HG02571 (cell line): ENCODE results near the gene CTNNBL1.
"Not testable (repeated sequence)": the region's sequence is repeated elsewhere in the genome, so short reads cannot be mapped to it uniquely, and the experiment has no call there.

Experiments
- ATAC-seq: cut with Tn5 transposase; IDR thresholded peaks from one replicate; pipeline ENCODE4 v1.9.1; 2021; ENCODE audit warnings: mild to moderate bottlenecking, moderate library complexity; ENCODE audit not compliant: unreplicated experiment

The CTNNBL1 gene

DNA sequence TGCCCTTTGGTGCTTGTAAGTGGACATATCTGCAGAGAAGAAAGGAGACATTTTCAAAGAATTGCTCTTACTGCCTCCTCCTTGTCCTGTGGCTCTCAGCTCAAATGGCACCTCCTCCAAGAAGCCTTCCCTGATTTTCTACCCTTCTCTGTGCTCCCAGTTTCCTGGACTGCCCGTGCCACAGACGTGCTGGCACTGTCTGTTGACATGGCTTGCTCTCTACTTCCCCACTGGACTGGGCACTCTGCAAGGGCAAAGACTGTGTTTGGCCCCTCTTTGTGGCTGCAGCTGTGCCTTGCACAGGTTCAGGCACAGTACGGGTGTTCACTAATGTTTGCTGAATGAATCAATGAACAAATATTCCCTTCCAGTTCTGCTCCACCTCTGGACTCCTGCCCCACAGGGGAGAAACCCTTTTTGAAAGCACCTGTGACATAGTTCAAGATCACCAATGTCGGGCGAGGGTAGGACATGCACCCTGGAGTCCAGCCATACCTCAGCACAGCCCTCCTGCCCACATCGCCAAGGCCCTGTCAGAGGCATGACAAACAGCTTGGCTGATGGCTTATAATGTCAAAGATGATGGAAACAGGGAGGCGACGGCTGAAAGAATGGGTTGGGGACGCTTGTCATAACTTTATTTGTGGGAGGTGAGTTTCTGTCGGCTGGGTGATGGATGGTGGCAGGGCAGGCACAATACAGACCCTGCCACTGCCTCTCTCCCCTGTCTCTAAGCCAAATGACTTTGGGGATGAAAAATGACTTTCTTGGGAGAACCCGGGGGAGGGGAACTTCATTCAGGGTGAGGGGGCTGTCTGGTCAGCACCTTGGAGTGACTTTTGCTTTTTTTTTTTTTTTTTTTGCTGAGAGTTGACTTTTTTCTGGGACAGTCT is 15.6 kb upstream of the CTNNBL1 start:
- ATAC-seq = no peak

DNA sequence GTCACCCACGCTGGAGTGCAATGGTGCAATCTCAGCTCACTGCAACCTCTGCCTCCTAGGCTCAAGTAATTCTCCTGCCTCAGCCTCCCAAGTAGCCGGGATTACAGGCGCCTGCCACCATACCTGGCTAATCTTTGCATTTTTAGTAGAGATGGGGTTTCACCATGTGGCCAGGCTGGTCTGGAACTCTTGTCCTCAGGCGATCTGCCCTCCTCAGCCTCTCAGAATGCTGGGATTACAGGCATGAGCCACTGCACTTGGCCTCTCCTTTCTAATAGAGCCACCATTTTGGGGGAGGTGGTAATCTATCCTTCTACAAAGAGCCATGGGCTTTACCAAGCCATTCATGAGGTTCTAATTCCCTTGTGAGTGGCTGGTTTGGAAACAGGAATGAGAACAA is 14.1 kb upstream of the CTNNBL1 start:
- ATAC-seq = not testable (repeated sequence)

DNA sequence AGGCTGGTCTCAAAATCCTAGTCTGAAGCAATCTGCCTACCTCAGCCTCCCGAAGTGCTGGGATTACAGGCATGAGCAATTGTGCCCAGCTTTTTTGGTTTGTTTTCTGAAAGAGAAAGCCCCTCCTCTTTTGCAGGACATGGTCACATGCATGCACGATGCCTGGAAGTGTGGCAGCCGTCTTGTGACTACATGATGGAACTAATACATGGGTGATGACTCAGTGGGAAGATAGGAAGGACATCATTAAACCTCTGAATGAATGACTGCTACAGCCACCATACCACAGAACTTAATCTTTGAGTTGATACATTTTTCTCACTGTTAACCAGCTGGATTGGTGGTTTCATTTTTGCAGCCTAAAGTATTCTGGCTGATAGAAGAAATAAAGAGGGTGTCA is 13.4 kb upstream of the CTNNBL1 start:
- no peak for ATAC-seq

DNA sequence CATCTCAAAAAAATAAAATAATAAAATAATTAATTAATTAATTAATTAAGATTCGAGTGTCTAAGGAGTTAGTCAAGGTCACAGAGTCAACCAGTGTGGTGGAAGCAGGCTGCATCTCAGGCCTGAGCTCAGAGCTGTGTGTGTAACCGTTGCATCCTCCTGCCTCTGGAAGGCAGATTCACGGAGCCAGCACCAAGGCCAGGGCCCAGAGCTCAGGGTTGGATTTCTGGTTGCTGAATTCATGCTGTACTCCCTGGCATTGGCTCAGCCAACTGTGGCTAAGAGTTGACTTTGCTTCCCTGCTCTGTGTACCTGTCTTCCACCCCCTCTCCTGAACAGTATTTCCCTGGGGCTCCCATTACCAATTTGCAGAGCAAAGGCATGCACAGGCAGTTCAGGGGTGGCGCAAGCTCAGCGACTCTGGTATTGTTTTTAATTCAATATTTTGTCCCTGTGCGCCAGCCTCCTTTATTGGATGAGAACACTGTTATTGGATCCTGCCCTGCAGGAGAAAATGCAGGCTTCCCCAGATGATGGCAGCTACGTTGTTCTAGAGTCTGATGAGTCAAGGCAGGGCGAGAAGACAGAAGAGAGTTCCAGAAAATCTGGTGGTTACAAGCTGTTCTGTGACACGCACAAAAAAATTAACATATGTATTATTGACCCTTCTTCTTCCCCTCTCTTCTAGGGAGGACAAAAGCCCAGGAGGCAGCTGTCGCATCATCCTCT is 12.3 kb upstream of the CTNNBL1 start:
- ATAC-seq = no peak

DNA sequence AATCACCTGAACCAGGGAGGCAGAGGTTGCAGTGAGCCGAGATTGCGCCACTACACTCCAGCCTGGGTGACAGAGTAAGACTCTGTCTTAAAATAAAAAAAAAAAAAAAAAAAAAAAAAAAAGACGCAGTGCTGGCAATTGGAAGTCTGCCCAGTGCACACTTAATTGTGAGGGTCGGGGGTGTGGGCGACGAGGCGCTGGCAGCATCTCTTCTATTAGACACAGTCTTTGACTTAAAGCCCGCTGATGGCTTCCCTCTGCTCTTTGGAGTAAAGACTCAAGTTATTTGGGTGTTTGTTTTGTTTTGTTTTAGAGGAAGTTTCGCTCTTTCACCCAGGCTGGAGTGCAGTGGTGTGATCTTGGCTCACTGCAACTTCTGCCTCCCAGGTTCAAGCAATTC is 10.7 kb upstream of the CTNNBL1 start:
- not testable (repeated sequence) for ATAC-seq

DNA sequence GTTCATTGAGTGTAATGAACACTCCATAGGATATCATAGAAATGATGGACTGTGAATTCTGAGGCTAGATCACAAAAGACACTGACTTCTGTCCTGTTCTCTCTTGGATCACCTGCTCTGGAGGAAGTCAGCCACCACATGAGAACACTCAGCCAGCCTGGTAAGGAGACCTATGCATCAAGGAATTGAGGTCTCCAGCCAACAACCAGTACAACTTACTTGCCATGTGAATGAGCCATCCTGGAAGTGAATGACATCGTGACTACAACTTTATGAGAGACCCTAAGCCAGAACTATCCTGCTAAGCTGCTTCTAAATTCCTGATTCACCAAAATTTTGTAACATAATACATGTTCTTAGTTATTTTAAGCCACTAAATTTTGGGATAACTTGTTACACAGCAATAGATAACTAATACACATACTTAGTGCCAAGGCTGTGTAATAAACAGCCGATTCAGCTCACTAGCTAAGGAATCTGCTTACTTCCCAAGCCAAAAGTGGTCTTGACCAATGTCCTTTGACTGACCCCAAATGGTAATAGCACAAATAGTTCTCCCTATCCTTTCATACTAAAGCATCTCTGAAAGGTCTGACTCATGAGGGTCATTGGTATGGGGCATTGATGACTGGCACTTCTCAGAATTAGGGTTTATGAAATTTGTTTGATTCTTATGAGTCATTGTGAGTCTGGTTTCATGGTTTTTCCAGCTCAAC is 6.9 kb upstream of the CTNNBL1 start:
- no peak for ATAC-seq

DNA sequence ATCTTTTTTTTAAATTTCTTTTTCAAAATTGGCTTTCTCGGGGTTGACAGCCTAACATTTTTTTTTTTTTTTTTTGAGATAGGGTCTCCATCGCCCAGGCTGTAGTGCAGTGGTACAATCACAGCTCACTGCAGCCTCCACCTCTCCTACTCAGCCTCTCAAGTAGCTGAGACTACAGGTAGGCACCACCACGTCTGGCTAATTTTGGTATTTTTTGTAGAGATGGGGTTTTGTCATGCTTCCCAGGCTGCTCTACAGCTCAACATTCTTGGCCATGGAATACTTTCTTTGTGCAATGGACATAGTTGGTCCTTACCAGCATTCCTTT is 6.4 kb upstream of the CTNNBL1 start:
- no peak for ATAC-seq

DNA sequence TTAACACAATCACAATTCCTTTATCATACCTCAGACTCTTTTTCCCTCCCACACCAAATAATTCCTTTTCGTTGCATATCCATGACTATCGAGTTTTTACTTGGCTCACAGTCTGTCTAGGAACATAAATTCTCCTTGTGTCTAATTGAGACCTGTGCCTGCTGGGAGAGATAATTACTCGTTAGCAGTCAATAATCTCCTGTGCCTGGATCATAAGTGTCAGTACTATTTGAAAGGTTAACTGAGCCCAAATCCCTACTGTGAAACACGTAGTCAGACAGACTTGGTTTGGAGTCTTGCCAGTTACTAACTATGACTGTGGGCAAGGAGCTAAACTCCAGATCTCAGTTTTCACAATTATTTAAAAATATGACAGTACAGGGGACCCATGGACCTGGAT is 5.7 kb upstream of the CTNNBL1 start:
- no peak for ATAC-seq

DNA sequence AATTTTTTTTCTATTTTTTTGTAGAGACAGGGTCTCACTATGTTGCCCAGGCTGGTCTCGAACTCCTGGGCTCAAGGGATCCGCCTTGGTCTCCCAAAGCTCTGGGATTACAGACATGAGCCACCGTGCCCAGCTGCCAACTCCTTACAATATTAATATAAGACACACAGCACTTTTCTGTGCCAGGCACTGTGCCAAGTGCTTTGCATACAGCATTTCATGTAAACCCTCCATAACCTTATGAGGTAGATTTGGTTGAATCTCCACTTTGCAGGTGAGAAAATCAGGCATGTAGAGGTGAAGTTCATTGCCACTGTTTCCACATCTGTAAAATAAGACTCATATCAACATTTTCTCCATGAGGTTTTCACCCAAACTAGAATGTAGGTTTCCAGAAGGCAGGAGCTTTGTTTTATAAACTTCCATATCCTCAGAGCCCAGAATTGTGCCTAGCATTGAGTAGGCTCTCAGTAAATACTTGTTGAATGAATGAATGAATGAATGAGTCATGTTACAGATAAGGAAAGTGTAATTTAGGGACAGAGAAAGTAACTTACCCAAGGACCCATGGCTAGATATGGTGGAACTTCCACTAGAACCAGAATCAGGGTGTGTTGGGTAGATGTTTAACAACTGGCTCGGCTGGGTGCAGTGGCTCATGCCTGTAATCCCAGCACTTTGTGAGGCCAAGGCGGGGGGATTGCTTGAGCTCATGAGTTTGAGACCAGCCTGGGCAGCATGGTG is 3.0 kb upstream of the CTNNBL1 start:
- ATAC-seq = no peak

DNA sequence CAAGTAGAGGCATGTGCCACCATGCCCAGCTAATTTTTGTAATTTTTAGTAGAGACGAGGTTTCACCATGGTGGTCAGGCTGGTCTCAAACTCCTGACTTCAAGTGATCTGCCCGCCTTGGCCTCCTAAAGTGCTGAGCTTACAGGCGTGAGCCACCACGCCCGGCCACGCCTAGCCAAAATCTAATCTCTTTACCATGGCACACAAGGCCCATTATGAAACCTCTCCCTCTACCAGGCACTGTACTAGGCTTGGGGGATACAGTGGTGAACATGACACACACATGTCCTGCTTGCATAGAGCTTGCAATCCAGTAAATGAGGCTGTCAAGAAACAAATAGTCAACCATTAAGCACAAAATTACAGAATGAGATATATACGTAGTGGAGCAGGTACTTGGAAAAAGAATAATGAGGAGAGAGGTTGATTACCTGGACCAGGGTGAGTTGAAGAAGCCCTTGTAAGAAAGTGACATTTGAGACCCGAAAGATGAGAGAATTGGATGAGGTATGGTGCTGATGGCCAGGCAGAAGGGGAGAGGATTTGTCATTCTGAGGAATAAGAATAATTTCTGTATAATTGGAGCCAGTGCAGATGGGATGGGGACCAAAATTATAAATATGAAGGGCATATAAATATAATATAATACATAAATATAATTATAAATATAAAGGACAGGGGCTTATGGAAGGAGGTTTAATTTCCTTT is 1.2 kb upstream of the CTNNBL1 start:
- ATAC-seq = no peak

DNA sequence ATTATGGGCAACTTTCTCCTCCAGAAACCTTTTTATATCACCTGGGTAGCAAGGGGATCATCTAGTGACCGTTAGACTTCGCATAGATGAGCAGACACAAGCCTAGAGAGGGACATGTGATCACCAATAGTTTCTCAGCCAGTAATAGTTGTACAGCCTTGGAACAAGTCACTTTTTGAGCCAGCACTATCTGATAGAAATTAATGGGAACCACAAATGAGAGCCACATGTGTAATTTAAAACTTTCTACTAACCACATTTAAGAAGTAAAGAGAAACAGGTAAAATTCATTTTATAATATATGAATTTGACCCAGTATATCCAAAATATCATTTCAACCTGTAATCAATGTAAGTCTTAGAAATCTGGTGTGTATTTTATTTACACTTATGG is 592 bp upstream of the CTNNBL1 start:
- ATAC-seq = no peak

DNA sequence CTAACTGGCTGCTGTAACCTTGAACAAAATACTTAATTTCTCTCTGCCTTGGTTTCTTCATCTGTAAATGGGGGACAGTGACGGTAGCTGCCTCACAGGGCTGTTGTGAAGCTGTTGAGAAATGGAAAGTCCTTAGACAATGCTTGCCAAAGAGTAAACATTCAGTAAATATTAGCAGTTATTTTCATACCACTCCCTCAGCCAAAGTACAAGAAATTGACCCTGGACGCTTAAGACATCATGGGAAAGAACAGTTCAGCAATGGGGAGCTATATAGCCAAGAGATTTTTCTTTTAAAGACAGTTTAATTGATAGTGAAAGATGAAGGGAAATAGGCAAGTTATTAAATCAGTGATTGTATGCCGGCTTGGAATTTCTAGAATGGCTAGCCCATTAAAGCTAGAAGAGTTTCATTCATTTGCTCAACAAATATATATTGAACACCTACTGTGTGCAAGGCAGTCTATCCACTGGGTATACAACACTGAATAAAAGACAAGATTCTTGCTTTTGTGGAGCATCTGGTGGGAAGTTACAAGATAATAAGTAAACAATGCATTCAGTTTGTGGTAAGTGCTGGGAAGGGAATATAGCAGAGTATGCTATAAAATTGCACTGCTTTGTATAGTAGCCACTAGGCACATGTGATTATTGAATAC is 2.0 kb downstream of the CTNNBL1 start:
- ATAC-seq = no peak

DNA sequence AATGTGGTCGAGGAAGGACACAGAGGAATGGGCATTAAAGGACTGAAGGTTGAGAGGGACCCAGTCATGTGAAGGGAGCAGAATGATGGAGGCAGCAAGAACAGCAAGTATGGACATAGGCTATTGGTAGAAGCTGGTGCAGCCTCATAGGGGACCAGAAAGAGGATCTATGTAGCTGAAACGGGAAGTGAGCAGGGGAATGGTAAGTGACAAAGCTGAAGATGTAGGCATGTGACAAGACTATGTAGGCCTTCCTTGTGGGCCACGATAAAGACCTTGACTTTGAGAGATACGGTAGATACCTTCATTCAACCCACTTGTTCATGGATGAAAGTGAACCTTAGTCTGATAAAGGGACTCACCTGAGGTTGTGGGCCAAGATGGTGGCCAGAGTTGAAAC is 3.5 kb downstream of the CTNNBL1 start:
- peak; percentile 52 for ATAC-seq

DNA sequence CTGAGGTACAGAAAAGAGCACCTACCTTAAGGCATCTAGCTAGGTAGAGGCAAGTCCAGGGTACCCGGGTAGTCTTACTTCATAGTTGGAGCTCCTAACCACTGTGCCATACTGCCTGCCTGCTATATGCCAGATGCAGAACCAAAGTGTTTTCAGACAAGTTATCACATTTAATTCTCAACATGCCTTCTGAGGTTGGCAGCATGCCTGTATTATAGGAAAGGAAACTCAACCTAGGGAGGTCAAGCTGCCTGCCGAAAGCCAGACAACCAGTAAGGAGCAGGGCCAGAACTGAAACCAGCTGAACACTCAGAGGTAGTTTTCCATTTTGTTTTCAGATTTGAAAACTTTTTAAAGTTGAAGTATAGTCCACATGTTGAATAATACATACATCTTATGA is 5.4 kb downstream of the CTNNBL1 start:
- ATAC-seq = no peak

DNA sequence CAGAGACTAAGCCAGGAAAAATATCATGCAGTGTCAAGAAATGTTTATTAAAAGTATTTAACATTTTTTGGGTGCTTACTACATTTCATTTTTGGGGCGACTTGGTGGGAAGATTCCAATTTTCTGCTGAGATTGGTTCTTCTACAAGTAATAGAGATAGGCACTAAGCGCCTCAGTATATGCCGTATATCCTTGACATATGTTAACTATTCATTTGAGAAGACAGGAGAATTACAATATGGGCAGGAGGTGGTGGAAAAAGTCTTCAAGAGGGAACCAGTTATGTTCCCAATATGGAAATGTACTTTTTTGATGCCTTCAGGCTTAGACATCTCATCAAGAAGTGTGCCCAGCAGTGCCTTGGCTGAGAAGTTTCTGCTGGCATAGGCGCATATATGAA is 6.5 kb downstream of the CTNNBL1 start:
- ATAC-seq = no peak

DNA sequence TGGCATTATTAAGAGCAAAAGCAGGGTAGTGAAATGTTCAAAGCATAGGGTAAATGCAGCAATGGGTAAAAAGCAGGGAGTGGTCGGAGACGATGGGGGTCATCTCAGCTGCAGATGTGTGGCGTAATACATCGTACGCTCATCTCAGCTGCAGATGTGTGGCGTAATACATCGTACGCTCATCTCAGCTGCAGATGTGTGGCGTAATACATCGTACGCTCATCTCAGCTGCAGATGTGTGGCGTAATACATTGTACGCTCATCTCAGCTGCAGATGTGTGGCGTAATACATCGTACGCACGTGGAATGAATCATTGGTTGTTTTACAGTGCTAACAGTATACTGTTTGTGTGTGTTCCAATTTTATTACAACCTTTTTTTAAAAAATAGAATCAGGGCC is 7.8 kb downstream of the CTNNBL1 start:
- not testable (repeated sequence) for ATAC-seq

DNA sequence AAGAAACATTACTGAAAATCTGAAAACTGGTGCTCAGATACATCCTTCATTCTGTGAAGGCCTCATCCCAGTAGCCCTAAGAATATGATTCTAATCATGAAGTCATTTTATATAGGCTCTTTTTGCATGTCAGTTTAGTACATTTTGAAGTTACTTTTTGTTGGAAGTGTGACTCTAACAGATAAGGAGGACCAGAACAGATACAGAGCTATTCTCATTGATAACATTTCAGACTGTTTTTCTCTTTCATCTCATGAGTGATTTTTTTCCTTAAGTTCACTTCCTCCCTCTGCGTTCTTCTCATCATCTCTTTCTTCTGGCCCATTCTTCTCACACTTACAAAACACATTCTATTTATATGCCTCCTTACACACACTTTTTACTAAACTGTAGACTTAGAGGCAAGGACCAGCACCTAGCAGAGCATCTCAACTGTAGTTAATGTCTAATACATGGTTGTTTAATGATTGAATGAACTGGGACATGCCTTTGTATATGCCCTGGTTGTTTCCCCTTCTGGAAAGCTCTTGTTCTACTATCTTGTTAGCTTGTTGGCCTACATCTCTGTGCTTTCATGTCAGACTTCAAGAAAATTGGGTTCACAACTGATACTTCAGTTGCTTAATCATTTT is 8.7 kb downstream of the CTNNBL1 start:
- no peak for ATAC-seq

DNA sequence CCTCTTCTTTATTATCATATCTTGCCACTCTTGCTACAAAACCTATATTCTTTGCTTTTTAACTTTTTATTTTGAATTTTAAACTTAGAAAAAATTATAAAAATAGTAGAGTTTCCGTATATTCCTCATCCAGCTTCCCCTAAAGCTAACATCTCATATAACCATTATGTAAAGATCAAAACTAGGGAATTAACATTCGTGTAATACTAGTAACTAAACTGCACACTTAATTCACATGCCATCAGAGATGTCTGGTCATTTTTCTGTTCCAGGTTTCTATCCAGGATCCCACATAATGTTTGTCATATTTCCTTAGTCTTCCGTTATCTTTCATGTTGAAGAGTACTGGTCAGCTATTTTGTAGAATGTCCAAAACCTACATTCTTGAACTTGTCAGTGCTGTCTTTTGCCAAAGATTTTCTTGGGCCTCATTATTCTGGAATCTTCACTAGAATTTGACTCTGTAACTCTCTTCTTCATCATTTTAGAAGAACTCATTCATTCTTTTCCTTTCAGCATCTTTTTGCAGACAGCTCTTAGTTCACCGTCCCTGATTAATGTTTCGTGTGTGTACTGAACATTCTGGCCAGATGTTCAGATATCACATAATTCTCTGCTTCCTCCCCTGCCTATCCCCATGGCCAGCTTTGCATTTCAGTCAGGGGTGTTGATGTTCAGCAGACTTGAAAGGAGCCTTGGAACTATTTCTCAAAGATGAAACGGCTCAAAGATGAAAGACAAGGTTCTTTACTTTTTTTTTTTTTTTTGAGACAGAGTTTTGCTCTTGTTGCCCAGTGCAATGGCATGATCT is 9.4 kb downstream of the CTNNBL1 start:
- ATAC-seq = no peak

DNA sequence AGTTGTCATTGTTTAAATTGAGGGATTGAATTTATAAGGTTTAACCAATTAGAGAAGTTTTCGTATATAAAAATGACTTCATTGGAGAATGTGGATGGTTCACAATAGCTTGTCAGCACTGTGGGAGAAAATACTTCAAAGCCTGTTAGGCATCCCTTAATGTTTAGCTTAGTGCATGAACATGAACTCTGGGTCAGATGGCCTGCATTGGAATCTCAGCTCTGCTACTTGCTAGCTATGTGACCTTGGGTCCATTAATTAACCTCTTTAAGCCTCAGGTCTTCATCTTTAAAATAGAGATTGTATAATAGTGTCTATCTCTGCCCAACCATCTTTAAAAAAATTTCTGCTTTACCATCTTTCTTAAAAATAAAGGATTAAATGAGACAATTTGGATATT is 11.1 kb downstream of the CTNNBL1 start:
- ATAC-seq = no peak
